ENCODE measurements around the gene RER1.

GRCh38 chr1:2352341-2352896, 39.2 kb upstream of the RER1 start:
- TF ChIP-seq POLR2A (IDR thresholded peaks at IDR 0.05; ENCODE audit: low read length) (no peak), GATA1 (IDR thresholded peaks at IDR 0.05; ENCODE audit: low read depth, low read length) (no peak)

Data from erythroblast (primary cell).